GM19099 (cell line): Measurements from ENCODE around the gene GPC6.

Experiments used
- POLR2A ChIP-seq: IDR thresholded peaks from 3 replicates; pipeline ENCODE4 v1.6.1; 2011; ENCODE audit warnings: low read depth; ENCODE audit not compliant: insufficient read length; ENCODE audit errors: extremely low read depth

GPC6 gene

DNA sequence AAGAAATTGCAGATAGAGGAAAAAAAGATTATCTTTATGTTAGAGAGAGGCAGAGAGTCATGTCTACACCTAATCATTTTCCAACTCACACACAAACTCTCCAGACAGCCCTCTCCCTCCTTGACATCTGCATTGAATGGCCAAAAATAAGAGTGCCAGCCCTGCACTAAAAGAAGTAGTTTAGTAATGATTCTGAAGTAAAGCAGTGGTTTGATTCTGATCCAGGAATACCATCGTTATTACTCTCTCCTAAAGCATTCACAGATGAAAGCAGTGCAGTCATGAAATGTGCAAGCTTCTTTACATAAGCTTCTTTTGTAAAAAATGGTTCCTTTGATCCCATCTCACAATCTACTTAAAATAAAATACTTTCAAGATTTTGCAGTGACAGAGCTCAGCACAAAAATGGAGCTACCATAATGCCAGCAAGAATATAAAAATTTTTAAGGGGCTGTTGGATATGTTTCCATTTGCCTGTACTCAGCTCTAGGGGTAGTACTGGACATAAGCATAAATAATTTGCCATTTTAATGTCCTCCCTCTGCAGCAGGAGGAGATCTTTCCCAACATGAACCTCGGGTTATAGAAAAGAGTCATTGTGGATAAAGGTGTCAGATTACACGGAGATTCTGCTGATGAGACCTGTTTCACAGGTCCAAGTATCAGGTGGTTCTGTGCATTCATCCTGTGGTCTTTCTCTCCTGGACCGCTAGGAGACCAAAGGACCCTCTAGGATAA lies 846.6 kb downstream of the GPC6 start:
- TF ChIP-seq POLR2A, result no peak

- TF ChIP-seq POLR2A, result no peak
Observed at GRCh38 chr13:94079876-94080275, 853.3 kb downstream of the GPC6 start.

DNA sequence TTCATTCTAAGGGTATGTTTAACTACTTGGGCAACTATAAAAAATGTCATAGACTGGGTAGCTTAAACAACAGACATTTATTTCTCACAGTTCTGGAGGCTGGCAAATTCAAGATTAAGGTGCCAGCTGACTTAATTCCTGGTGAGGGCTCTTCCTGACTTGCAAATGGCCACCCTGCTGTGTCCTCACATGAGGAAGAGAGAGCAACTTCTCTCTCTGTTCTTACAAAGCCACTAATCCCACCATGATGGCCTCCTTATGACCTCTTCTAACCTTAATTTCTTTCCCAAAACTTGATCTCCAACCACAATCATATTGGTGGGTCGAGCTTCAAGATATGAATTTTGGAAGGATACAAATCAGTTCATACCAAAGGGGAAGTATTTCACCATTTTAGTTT lies 853.9 kb downstream of the GPC6 start:
- no peak for TF ChIP-seq POLR2A

GRCh38 chr13:94087100-94087499 lies 860.5 kb downstream of the GPC6 start:
- no peak for TF ChIP-seq POLR2A

DNA sequence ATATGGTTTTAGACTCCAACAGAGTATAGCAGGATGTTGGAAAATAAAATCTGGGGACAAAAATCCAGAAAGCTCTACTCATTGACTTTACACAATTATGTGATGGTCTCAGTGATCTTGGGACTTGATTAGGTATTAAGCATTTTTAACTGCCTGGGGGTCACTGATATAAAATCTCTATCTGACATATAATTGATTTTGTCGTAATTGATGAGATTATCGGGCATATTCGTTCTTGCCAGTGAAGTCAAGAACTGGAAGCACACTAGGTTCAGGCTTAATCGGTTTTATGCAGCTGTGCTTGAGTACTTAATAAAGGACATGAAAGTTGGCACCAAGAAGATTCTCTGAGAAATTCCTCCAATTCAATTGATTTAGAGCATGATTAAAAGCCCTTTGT lies 862.1 kb downstream of the GPC6 start:
- TF ChIP-seq POLR2A, result no peak

DNA sequence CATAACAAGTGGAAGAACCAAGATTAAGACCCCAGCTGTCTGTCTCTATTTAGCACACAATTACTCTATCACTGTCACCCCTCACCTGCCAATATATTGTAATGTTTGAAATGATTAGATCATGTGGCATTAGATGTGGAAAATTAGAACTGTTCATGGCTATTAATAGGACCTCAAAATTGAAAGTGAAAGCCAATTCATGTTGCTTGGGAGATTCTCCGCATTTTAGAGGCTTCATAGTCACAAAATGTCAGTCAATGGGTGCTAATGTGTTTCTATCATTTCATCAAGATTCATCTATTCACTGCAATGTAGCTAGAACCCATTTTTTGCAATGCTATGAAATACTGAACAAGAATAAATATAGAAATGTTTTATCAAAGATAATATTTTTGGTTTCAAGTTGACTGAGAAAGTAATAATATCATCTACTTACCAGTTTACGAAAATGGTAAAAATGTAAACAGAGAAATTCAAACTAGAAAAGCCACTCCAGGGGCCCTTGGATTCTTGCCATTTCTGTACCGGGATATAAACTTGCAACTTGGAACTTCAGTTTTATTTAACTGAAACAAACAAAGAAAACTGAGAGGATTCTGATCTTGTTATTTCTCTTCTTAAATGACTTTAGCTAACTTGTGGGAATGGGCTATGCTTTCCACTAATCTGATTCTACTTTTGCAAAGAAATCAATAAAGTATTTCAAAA lies 864.3 kb downstream of the GPC6 start:
- TF ChIP-seq POLR2A, result no peak

GRCh38 chr13:94093652-94094315 lies 867.2 kb downstream of the GPC6 start:
- no peak for TF ChIP-seq POLR2A

DNA sequence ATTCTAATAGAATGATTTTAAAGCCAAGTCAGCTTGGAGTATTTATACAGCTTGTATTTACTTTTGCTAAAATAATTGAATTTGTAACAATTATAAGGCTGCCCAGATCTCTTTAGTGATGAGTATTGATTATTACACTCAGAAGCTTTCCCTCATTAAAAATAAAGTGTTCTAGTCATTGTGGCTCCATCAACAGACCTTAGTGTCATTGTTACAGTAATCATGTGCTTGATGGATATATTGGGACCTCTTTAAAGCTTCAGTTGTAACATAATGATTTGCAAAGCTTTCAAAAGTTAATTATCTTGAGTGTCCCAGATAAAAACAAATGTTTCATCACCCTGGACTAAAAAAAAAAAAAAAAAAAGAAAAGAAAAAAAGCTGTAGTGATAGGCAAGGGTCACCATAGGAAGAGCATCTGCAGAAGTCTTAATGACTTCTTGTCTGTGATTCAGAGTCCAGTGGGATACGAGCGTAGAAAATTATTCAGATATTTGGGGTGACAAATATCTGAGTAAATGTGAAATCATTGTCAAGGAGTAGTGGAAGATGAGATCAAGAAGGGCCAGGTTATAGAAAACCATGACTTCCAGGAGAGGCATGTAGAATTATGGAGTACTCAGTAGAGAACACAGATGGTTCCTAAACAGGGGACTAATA lies 883.2 kb downstream of the GPC6 start:
- no peak for TF ChIP-seq POLR2A

GRCh38 chr13:94112227-94112626 lies 885.6 kb downstream of the GPC6 start:
- TF ChIP-seq POLR2A, result no peak

DNA sequence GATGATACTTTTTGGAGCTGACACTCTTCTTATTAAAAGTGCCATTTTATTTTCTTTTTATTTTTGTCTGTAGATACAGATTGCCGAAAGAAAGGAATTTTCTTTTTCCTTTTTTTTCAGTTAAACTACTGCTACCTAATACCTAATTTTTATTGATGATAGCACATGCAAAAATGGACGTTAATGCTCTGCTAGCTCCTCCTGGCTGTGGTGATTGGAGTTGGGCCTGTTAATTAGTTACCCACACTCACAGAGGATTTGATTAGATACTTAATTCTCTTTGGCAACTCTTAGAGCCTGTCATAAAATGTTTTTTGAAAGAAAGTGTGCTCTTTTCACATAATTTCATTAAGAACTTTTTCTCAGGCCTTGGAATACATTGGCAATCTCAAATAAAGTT lies 886.1 kb downstream of the GPC6 start:
- TF ChIP-seq POLR2A, result no peak

GRCh38 chr13:94113245-94113644 lies 886.6 kb downstream of the GPC6 start:
- TF ChIP-seq POLR2A, result no peak

- TF ChIP-seq POLR2A, result no peak
Observed at GRCh38 chr13:94114166-94114565, 887.6 kb downstream of the GPC6 start.

DNA sequence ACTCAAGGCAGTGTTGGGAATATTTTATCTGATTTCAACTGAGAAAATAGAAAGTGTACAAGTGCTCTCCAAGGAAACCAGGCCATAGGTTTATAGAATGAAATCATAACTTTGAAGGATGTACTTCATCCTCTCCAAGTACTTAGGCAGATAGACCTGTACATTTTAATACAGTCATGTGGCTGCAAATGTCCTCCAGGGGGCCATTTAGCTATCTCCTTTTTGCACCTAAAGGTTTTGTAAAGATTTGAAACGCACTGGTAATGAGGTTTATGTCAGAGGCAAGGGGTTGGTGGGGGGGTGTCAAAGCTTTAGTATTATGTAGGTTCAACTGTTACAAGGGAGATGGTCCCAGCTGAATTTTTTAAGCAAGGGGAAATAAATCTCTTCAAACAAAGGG lies 888.4 kb downstream of the GPC6 start:
- no peak for TF ChIP-seq POLR2A

DNA sequence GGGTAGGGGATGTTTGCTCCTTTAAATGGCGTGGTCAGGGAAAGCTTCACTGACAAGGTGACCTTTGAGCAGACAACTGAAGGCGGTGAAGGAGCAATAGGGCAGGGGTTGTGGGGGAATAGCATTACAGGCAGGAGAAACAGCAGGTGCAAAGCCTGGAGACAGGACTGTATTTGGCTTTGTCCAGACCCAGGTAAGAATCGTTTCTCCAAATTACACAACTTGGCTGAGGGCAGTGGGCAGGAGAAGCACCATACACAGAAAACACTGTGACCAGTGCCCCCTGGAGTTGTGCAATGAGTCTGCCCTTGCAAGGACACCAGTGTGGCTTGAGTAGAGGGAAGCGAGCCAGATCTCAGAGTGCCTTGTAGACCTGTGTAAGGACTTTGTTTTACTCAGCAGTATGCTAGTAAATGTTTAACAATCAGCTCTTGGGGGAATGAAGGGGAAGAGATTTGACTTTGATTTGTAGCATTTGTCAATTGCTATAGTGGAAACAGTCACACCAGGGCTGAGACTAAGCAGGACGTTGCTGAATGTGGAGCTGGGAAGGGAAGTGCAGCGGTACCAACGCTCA lies 892.8 kb downstream of the GPC6 start:
- no peak for TF ChIP-seq POLR2A

GRCh38 chr13:94120878-94121277 lies 894.3 kb downstream of the GPC6 start:
- no peak for TF ChIP-seq POLR2A
